Bronchial epithelial cell (primary cell): ENCODE measurements around the gene TNFSF13B. TPM values are rescaled to one million over a fixed set of nuclear protein-coding genes. Genes with fewer than 3 reads are reported as not detected.

Experiments
- DNase-seq: peaks from one replicate; pipeline ENCODE4 v3.0.0-alpha.2; 2010; ENCODE audit warnings: low read depth
- FAIRE-seq: peaks from 2 replicates; lab custom pipeline; 2011; peaks lifted over from hg19 to GRCh38; lab: Jason Lieb, UNC
- H3K27me3 ChIP-seq: 2 replicates; pipeline ENCODE4 v1.5.1; 2011; ENCODE audit warnings: low read length; ENCODE audit not compliant: control insufficient read depth, insufficient read depth
- H3K36me3 ChIP-seq: 2 replicates; pipeline ENCODE4 v1.5.1; 2011; ENCODE audit warnings: low read length; ENCODE audit not compliant: control insufficient read depth, insufficient read depth
- H3K4me3 ChIP-seq: 2 replicates; pipeline ENCODE4 v1.5.1; 2011; ENCODE audit warnings: mild to moderate bottlenecking, low read depth, low read length, control low read depth
- total RNA-seq: library from RNA; depleted of rRNA; stranded (reverse); fragments of >200 nt; gene quantifications from 2 replicates; pipeline ENCODE4 v1.2.1, GENCODE V29; 2014
- TF ChIP-seq, protein P1 (sequence below): IDR thresholded peaks from 2 replicates; pipeline ENCODE4 v1.5.1; 2011; ENCODE audit warnings: mild to moderate bottlenecking, moderate library complexity, low read length, control low read depth, inconsistent platforms; ENCODE audit not compliant: insufficient read depth, severe bottlenecking

The TNFSF13B gene
- total RNA-seq, 1 donor from 2014 or later = 0.79 TPM

DNA sequence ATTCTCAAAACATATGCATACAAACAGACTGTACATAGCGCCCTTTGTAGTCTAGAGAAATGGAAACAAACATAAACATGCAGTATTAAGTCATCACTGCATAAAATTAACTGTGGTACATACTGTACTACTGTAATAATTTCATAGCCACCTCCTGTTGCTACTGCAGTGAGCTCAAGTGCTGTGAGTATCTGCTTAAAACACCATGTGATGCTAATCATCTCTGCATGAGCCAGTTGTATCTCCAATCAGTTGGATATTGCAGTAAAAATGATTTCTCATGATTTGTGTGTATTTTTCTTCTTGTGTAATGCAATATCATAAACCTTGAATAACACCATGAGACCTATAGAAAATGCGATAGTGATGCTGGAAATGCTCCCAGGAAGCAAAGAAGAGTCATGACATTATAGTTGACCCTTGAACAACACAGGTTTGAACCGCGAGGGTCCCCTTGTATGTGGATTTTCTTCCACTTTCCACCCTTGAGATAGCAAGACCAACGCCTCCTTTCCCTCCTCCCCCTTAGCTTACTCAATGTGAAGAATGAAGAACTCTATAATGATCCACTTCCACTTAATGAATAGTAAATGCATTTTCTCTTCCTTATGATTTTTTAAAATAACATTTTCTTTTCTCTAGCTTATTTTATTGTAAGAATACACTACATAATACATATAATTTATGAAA, 4.1 kb downstream of the TNFSF13B start:
- no peak for FAIRE-seq
- no peak for DNase-seq
- Histone ChIP-seq H3K36me3 (no peaks in the 10 kb centered on the region), H3K4me3 (no peak overlapping the region), H3K27me3 (no peaks in the 10 kb centered on the region)
- TF ChIP-seq, protein P1, sequence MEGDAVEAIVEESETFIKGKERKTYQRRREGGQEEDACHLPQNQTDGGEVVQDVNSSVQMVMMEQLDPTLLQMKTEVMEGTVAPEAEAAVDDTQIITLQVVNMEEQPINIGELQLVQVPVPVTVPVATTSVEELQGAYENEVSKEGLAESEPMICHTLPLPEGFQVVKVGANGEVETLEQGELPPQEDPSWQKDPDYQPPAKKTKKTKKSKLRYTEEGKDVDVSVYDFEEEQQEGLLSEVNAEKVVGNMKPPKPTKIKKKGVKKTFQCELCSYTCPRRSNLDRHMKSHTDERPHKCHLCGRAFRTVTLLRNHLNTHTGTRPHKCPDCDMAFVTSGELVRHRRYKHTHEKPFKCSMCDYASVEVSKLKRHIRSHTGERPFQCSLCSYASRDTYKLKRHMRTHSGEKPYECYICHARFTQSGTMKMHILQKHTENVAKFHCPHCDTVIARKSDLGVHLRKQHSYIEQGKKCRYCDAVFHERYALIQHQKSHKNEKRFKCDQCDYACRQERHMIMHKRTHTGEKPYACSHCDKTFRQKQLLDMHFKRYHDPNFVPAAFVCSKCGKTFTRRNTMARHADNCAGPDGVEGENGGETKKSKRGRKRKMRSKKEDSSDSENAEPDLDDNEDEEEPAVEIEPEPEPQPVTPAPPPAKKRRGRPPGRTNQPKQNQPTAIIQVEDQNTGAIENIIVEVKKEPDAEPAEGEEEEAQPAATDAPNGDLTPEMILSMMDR = no peak

DNA sequence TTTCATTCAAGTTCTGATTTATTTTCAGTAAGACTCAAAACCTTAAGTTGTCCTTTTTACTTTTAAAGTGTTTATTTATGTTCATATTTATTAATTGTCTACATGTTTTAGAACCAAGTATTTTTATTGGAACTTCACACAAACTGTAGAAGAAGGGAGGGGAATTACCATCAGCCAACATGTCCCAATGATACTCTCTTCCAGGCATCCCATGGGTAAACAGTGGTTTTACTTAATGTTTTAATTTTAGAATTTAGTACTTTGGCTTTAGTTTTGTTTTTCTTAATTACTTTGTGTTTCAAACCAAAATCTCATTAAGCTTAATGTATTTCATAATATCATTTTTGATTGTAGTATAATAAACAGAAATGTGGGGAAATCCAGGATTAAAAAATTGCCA, 5.2 kb downstream of the TNFSF13B start:
- no peak overlapping the region for H3K4me3 ChIP-seq
- H3K36me3 ChIP-seq = no peaks in the 10 kb centered on the region
- TF ChIP-seq, protein P1 = no peak
- FAIRE-seq = no peak
- no peak for DNase-seq
- no peaks in the 10 kb centered on the region for H3K27me3 ChIP-seq

DNA sequence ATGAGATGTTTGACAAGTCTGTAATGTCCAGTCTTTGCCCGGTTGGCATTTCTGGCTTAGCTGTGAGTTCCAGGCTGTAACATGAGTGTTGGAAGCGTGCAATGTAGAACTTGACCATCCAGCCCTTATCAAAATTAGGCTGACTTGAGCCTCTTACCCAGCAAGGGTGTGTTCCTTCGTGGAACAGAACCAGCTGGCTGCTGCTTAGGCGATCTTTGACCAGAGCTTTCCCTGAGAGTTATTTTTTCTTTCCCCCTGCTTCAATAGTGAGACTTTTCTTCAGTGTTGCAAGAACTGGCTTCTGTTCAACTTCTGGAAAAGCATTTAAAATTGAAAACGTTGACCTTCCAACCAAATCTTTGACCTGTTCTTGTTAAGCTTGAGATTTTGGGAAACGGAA, 6.5 kb downstream of the TNFSF13B start:
- TF ChIP-seq, protein P1 = no peak
- DNase-seq (no peak), FAIRE-seq (no peak)
- H3K27me3 ChIP-seq = no peaks in the 10 kb centered on the region
- H3K36me3 ChIP-seq = no peaks in the 10 kb centered on the region
- no peak overlapping the region for H3K4me3 ChIP-seq

DNA sequence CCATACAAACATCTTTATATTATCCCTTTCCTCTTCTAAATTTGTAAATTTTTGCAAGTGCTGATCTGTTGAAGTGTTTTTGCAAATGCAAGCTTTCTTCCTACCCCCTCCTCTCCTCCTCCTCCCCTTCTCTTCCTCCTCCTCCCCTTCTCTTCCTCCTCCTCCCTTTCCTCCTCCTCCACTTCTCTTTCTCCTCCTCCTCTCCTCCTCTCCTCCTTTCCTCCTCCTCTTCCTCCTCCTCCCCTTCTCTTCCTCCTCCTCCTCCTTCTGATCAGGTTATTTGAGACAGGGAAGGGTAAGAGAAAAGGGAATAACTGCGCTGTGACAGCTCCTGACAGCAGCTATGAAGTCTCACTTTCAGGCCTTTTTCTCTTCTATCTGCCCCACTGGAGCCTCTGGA, 8.9 kb downstream of the TNFSF13B start:
- FAIRE-seq (no peak), DNase-seq (no peak)
- Histone ChIP-seq H3K27me3 (no peaks in the 10 kb centered on the region), H3K4me3 (no peak overlapping the region), H3K36me3 (no peaks in the 10 kb centered on the region)
- TF ChIP-seq, protein P1 = no peak

DNA sequence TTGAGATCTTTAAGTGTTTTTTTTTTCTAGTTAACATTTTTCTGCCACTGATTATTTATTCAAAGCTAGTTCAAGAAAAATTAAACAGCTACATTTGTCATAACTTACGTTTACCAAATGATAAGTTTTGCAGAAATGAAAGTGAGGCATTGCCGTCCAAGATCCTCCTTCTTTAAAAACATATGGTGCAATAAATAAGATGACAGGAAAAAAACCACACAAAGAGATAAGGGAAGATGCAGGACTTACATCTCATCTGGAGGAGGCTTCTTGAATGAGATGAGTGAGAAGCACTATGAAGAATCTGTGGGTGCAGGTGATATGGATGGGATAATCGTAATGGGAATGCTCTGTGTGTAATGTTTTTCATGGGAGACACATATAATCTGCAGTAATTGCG, 12.4 kb downstream of the TNFSF13B start:
- Histone ChIP-seq H3K36me3 (no peaks in the 10 kb centered on the region), H3K27me3 (no peaks in the 10 kb centered on the region), H3K4me3 (no peak overlapping the region)
- DNase-seq (no peak), FAIRE-seq (no peak)
- TF ChIP-seq, protein P1 = no peak

DNA sequence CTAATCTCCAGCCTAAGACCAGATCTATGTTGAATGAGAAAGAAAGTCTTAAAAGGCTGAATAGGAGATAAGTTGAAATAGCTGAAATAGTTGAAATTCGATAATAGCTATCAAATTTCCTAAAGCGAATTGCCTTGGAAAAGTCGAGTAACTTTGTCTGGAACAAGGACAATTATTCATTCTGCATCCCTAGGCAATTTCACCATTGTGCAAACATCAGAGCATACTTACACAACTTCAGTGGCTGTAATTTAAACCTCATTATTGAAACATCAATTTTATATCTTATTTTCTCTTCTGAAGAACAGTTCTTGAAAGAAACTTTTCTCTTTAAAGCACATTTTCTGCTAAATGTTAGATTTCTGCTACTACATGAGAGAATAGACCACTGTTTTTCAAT, 13.6 kb downstream of the TNFSF13B start:
- Histone ChIP-seq H3K27me3 (no peaks in the 10 kb centered on the region), H3K36me3 (no peaks in the 10 kb centered on the region), H3K4me3 (no peak overlapping the region)
- FAIRE-seq (no peak), DNase-seq (peak; percentile 27)
- TF ChIP-seq, protein P1 = no peak
